NCI-H2227 (cell line): ENCODE measurements around the gene CTXN3.

ENCODE experiments used
- DNase-seq: peaks from one replicate; lab custom pipeline; 2025; ENCODE audit not compliant: unreplicated experiment; lab: John Stamatoyannopoulos, UW

Gene CTXN3

DNA sequence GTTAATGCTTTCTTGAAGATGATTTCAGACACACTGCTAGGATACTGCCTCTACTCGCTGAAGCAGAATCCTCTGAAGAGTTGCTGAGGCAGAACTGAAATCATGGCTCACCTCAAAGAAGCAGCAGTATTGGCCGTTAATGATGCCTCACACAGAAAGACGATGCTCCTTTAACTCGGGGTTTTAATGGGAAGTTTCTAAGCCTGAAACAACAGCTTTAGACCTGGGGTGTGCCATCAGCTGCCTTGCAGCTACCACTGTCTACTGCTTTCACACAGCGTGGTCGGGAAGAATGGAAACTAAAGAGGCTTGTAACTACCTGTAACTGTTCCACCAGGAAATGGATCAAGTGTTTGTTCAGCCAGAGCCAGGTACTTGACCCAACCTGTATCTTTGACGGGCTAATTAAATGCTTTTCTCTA lies at the start of gene CTXN3:
TSS of gene CTXN3 (plus strand) at position 65 of the 422 bp plus-strand sequence. CDS start 8,440 bp downstream, outside the sequence.
- DNase-seq, result no peak

DNA sequence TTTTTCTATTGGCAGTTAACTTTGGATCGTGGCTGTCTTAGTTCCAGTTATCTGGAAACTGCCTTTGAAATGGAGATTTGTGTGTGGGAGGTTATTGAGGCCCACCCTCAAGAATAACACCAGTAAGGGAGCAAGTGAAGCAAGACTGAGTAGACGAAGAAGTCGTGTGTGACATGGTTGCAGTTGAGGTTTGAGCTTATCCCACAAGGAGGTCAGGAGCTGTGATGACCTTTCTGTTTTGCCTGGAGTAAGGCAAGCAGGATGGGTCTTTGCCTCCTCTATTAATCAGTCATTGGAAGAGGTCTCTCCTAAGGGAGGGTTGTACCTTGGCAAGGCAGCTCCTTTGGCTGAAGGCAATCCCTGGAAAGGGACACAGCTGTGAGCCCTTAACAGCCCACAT lies 49.6 kb upstream of the CTXN3 start:
- no peak for DNase-seq

DNA sequence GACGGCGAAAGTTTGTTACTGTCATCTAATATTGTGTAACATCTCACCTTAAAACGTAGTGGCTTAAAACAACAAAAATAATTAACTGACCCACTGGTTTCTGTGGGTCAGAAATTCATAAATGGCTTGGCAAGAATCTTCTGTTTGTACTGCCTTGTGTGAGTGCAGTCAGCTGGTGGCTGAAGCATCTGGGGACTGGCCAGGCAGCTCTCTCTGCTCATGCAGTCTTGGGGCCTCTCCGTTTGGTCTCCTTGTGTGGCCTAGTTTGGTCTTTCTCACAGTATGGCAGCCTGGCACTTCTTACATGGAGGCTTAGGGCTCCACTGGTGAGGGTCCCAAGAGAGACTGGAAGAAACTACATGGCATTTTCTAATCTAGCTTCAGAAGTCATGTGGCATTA lies 49.0 kb upstream of the CTXN3 start:
- DNase-seq, result no peak

DNA sequence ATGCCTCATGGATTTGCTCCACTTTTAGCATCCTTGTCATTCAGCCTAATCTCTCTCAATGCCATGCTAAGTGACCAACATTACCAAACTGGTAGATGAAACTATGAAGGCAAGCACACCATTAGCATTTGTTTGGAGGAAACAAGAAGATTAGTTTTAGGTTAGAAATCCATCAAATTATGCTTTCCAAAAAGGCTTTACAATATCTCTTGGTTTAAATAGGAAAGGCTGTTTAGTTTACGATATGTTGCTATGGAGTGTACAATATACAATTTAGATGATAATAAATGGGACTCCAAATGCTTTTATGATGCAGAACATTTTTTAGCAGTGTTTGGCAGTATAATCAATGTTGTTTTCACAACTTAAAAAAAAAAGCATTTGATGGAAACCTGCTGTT lies 47.8 kb upstream of the CTXN3 start:
- DNase-seq, result no peak

DNA sequence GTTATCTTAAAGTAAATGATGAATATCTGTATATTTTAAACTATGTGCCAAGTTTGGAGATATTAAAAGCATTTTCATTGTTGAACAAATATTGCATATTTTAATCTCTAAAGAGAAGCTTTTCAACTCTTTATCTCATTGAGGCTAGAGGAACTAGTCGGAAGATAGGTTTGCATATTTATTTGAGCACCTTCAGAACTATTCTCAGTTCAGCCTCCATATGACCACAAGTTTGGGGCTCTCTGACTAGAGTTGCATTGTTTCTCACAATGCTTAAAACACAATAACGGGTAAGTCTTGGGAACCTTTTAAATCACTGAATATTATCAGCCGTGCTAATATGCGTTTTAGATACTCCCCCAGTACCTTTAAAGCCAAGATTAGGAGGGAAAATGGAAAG lies 47.3 kb upstream of the CTXN3 start:
- DNase-seq, result no peak

DNA sequence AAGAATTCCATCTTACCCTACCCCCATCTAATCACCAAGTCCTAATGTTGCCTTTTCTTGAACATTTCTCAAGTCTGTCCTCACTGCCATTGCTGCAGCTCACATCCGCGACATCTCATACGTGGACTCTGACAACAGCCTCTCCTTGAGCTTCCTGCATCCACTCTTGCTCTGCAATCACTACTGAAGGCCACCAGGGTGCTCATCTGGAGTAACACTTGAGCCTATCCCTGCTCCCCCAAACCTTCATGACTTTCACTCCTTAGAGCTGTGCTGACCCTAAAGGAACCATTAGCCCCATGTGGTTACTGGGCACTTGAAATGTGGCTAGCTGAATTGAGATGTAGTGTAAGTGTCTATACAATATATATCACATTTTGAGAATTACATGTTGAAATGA lies 46.4 kb upstream of the CTXN3 start:
- no peak for DNase-seq

DNA sequence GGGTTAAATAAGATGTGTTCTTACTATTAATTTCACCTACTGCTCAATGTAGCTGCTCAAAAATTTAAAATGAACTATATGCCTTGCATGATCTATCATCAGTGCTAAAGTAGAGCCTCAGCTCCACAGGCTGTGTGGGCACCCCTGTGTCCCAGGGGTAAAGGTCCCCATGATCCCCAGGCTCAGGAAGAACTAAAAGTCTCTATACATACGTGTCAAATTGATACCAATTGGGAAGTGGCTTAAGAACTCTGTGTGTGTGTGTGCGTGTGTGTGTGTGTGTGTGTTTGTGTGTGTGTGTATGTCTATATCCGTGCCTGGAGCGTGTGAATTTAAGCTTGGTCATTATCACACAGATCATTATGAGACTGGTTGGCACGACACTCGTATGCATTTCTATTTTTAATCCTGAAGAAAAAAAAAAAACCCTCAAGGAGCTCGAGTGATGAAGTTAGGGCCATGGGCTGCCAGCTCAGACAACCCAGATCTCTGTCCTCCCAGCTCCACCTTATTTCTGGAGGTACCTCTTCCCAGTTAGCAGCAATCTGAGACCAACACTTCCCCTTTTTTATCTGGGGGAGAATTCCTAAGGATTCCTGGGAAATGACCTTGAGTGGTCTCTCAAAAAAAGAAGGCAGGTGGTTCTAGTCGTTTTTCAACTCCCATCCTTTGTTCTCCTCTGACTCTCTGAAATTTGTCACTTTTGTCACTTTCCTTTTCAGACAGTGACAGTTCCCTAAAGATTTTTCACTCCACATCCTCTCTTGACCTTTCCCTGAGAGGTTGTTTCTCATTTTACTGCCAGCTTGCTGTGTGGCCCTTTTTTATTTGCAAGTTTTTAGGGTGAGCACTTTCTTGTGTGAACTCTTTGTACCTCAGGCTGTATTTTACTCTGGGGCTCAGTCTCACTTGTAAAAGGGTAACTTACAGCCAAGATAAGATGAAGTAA lies 45.7 kb upstream of the CTXN3 start:
- DNase-seq, result no peak

DNA sequence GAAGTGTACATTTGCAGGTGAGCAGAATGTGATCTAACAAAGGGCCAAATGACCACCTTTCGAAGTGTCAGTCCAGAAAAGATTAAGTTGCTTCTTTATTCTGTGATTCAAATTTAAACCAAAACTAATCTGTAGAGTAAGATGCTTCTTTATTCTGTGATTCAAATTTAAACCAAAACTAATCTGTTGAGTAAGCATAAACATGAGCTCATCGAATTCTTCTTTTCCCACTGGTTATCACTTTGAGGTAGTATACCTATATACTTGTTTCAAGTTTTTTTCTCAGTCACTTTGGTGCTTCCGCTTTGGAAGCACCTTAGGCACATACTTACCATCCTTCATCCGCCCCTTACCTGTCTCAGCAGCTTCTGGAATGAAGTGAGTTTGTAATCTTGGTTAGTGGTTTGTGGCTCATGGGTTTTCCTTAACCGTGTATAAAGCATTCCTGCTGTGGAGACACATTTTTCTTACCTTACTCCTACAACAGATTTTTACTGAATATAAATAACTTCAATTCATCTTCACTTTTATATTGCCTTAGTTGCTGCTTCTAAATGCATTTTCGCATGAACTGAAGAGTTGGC lies 40.7 kb upstream of the CTXN3 start:
- no peak for DNase-seq

DNA sequence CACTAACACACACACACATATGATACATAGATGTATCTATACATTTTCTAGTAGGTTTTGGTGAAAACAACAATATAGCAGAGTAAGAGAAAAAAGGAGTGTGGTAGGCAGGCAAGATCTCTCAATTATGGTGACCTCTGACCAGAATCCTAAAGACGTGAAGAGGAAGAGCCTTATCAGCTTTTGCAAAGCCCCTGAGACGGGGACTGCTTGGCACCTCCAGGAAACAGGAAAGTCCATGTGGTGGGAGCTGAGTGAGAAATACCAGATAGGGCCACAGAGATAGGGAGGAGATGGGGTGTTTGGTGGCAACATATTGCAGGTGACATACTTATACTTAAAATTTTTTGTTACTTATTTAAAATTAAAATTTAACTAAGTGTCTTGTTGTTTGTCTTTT lies 39.9 kb upstream of the CTXN3 start:
- no peak for DNase-seq

DNA sequence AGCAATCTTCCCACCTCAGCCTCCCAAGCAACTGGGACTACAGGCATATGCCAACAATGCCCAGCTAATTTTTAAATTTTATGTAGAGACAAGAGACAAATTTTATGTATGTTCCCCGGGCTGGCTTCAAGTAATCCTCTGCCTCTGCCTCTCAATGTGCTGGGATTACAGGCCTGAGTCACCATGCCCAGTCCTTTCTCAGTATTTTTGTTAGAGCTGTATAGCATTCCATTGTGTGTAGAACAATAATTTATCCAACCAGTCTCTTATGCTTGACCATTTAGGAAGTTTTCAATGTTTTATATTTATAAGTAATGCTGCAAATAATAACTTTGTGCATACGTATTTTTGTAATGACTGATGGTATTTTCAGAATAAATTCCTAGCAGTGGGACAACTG lies 38.9 kb upstream of the CTXN3 start:
- DNase-seq, result no peak

DNA sequence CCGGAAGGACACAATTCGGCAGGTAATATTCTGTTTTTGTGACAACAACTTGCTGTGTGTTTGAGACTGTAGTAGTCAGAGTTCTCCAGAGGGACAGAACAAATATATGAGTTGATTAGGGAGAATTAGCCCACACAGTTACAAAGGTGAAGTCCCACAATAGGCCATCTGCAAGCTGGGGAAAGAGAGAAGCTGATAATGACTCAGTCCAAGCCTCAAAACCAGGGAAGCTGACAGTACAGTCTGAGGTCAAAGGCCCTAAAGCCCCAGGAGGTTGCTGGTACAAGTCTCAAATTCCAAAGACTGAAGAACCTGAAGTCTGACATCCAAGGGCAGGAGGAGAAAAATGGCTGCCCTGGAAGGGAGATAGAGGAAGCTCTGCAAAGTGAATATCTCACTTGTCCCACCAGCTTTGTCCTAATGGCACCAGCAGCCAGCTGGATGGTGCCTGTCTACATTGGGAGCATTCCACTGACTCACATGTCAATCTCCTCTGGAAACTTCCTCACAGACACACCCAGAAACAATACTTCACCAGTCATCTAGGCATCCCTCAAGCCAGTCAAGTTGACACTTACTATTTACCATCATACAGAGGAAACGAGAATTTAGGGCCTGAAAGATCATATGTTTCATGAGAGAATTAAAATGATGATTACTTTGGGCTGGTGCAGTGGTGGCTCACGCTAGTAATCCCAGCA lies 36.3 kb upstream of the CTXN3 start:
- no peak for DNase-seq

DNA sequence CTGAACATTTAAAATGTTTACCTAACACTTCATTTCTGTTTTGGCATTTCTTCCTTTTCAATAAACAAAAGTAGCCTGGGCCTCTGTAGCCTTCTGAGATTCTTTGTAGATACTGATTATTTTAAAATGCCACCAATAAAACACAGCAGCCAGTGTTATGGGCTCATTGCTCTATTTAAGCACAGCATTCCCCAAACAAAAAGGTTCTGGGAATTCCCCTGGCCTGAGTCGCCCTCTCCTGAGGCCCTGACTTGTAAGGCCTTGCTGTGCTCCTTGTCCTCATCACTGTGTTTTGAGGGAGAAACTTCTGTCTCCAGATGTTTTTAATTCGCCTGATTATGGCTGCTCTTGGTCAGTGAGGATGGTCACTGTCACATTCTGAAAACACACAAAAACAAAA lies 33.0 kb upstream of the CTXN3 start:
- DNase-seq, result no peak

DNA sequence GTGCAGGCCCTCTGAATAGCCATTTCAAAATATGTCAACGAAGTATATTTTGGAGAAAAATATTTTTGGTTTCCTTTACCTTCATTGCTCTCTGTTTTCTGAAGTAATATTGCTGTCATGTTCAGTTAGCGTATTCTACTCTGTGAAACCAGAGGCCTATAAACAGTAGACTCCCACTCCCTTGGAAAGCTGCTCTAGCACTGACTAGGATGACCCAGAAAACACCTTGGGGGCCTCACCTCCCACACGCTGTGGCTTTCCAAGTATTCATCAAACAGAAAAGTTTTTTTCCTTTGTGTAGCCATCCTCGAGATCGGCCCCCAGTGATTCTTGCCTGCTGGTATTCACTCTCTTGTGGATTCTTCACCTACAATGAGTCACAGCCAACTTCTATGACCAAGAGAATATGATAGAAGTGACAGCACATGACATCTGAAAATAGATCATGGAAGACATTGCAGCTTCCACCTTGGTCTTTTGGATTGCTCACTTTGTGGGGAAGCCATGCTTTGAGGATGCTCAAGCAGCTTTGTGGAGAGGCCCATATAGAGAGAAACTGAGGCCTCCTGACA lies 28.9 kb upstream of the CTXN3 start:
- no peak for DNase-seq

DNA sequence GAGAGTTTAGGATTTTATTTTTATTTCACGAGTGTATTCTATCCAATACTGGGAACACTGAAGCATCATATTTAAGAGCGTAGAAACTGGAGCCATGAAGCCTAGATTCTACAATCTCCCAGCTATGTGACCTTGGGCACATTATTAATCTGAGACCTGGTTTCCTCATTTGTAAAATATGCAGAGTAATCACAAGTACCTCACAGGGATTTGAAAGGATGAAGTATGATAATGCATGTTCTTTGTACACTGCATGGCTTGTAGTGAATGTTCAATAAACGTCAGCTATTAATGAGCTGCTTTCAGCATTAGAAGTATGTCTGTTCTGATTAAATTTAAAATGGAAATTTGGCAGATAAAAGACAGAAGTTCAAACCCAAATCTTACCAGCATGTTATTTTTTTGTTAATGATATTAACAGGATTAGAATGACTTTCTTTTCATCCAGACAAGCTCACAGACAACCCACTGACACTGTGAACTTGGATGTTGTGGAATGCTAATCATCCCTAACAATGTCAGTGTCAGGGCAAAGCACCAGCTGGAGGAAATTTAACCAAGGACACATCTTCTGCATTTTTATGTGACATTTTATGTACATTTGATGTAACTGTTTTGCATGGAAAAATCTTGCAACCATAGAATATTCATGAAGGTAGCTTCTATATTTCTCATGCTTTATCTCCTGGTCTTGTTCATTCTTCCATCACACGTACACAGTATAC lies 27.1 kb upstream of the CTXN3 start:
- DNase-seq, result no peak

DNA sequence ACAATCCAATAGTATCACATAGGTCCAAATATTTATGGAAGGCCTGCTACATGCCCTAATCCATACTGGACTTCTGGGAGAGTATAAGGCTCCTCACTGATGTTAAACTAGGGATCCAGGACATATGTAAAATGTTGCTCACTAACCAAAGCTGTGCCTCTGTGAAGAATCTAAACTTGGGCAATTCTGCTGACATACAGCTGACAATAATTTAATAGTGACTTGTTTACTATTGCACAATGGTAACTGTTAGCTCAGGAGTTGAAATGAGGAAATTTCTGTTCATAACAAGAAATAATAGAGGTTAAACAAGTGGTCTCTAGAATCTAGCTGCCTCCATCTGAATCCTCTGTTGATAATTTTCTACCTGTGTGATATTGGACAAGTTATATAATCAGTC lies 14.9 kb upstream of the CTXN3 start:
- DNase-seq, result no peak

DNA sequence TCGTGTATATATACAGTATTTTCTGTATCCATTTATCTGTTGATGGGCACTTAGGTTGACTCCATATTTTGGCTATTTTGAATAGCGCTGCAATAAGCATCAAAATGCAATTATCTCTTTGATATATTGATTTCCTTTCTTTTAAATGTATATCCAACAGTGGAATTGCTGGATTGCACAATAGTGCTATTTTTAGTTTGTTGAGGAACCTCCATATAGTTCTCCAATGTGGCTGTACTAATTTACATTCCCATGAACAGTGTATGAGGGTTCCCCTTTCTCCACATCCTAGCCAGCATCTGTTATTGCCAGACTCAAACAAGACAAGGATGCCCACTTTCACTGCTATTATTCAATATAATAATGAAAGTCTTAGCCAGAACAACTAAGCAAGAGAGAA lies 9.1 kb upstream of the CTXN3 start:
- DNase-seq, result no peak

DNA sequence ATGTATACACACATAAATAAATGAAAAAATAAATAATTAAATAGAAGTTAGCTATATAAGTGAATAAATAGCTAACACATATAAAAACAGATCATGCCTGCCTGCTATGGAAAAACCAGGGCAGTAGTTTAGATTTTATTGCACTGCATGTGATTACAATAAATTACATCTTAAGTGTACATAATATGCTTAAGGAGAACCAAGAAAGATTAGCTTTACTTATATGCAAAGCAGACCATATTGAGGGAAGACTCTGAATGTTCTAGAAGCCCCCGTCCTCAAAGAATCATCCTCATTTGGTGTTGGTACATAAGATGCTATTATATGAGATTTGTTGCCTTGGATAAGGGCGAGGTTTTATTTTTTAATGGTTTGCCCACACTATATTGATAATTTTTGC lies 5.9 kb upstream of the CTXN3 start:
- no peak for DNase-seq

DNA sequence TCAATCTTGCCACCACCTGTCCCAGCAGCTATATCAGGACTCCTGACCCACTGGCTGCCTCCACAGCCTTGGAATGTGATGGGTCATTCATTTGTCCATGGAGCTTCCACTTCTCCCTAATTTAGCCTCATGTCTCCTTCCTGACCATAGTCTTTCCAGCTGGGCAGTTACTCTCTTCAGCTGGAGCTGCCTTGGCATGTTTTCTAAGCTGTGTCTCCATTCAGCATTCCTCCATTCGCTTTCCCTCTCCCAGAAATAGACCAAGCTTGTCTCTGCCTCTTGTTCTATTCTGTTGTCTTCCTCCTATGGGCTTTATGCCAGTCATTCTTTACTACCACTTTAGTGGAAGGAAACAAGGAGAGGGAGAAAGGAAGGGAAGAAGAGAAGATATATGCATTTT lies 5.3 kb upstream of the CTXN3 start:
- DNase-seq, result no peak

DNA sequence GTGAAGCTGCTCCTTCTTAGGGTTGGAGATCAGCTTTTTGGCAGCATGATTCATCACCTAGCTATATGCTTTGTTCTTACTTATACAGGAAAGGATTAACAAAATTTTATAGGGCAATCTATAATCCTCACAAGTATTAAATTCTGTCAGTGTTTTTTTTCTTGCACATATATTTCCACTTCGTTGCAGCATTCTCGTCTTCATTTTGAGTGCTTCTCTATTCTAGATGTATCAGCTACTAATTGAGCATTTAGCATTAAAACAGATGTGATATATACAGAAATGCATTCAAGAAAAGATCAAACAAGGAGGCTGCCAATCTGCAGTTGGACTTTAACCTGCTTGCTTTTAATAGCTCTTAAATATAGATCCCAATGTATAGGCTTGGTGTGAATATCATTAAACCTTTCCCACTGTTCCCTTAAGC lies 3.6 kb upstream of the CTXN3 start:
- no peak for DNase-seq

DNA sequence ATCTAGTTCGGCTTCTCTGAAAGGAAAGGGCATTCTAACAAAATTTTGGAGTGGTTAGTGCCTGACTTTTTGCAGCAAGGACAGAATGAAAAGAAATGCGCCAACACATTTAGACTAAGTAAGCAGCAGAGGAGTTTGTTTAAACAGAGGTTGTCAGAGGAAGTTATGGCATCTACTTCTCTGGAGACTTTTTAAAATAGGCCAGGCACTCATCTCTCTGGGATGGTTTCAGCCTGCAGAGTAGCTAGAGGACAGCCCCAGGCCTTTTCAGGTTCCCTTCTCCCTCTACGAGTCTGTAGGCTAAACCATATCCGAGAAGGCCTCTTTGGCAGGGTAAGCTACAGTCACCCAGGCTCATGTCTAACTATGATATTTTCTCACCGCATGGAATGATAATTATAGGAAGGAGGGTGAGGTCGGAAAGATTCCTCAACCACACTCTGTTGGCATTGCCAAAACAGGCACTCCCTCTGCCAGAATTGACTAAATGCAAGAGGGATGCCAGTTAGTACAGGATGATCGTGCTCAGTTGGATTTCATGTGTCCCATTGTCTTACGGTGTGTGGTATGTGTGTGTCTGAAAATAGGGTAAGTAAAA lies 1.4 kb upstream of the CTXN3 start:
- DNase-seq, result no peak

DNA sequence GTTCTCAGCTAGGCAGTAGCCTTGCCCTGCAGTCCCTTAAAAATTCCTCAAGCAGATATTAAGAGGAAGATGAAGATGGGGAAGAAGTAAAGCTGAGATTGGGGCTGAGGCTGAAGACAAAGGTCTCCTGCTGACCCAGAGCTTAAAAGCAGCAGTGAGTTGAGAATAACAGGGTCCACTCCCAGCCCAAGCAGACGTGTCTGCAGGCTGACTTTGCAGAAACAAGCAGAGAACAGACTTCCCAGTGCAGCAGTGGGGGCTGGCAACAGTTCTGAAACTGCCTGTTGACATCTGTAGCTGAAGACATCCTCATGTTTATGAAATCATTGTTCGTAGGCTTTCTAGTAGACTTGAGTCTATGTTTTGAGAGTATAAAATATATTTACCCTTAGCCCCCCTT lies 1.1 kb downstream of the CTXN3 start:
- no peak for DNase-seq
